Stomach (tissue), 9 donors: ENCODE data around the gene NCOA5. TPM values are rescaled to one million over a fixed set of nuclear protein-coding genes. Genes with fewer than 3 reads are reported as not detected.
"Not testable (repeated sequence)": the region's sequence is repeated elsewhere in the genome, so short reads cannot be mapped to it uniquely, and the experiment has no call there.

Experiments used
- DNase-seq, 2 donors: peaks; one replicate each; pipeline versions ENCODE4 v3.0.0 to v3.0.0-alpha.2; 2013 to 2019
- H3K27ac ChIP-seq, 5 donors: fragments of 200-600 bp in 4 of 5; sonication (generic) in 4 of 5; one replicate each; pipeline ENCODE4 v1.5.1; 2013 to 2019; ENCODE audit warnings: mild to moderate bottlenecking in 1 of 5, moderate library complexity in 1 of 5
- H3K27me3 ChIP-seq, 3 donors: fragments of 200-600 bp; sonication (generic); one replicate each; pipeline ENCODE4 v1.5.1; 2017 to 2019; ENCODE audit warnings: mixed run types in 1 of 3
- H3K36me3 ChIP-seq, 4 donors: fragments of 200-600 bp; sonication (generic); 1 replicate in 3 of 4; 2 replicates in 1 of 4; pipeline ENCODE4 v1.5.1; 2016 to 2019
- H3K4me1 ChIP-seq, 4 donors: fragments of 200-600 bp; sonication (generic); one replicate each; pipeline ENCODE4 v1.5.1; 2016 to 2019
- H3K4me3 ChIP-seq, 4 donors: fragments of 200-600 bp; sonication (generic) in 3 of 4; one replicate each; pipeline ENCODE4 v1.5.1; 2016 to 2019; ENCODE audit warnings: mild to moderate bottlenecking in 1 of 4
- H3K9me3 ChIP-seq, 4 donors: fragments of 200-600 bp; sonication (generic); one replicate each; pipeline ENCODE4 v1.5.1; 2016 to 2019
- CTCF ChIP-seq, 7 experiments: fragments of 450-650 bp in 4 of 7; fragments of 200-600 bp in 3 of 7; sonication (generic) in 3 of 7; IDR thresholded peaks; one replicate each; pipeline ENCODE4 v1.5.1; 2016 to 2019; ENCODE audit warnings: antibody characterized with exemption in 7 of 7, control low read depth in 2 of 7, mild to moderate bottlenecking in 1 of 7
- EP300 ChIP-seq: sonication (generic); formaldehyde crosslinking; IDR thresholded peaks from one replicate; pipeline ENCODE4 v1.6.1; 2017; ENCODE audit warnings: antibody characterized with exemption
- POLR2A ChIP-seq, 4 donors: fragments of 450-650 bp; IDR thresholded peaks; one replicate each; pipeline ENCODE4 v1.6.1; 2016; ENCODE audit warnings: antibody characterized with exemption in 4 of 4, control low read depth in 2 of 4, mild to moderate bottlenecking in 1 of 4, moderate library complexity in 1 of 4
- POLR2AphosphoS5 ChIP-seq, 3 donors: sonication (generic); formaldehyde crosslinking; IDR thresholded peaks; one replicate each; pipeline ENCODE4 v1.6.1; 2016; ENCODE audit warnings: antibody characterized with exemption in 3 of 3
- WGBS, 5 donors: extraction: QIAGEN DNeasy Blood & Tissue Kit in 3 of 5; methylation state at CpG; one replicate each; pipeline versions ENCODE4 v1.1.5 to v1.1.7; 2013 to 2018; 5-methylcytosine and 5-hydroxymethylcytosine counted together
- intact Hi-C: fragments of 100-400 bp; cut with DNase I; formaldehyde crosslinking; loops from one replicate; pipeline ENCODE4 v1.15.1; 2023; ENCODE audit warnings: low total_unique reads
- polyA plus RNA-seq, 3 donors: library from polyadenylated mRNA; stranded (reverse); fragments of 200-250 nt; gene quantifications; one replicate each; pipeline ENCODE4 v1.2.3, GENCODE V29; 2013
- total RNA-seq, 5 donors: library from RNA; depleted of rRNA; stranded (reverse); fragments of >200 nt; gene quantifications; one replicate each; pipeline versions ENCODE4 v1.1.0 to v1.2.3, GENCODE V29; 2014 to 2016
- donor health status: healthy with polysubstance abuse.
- donor health status: Bipolar disorder and iron deficiency.
- donor health status: healthy.

NCOA5 gene
- total and polyA plus RNA-seq, 8 donors: 4.3 to 58.9 (median 11.4) TPM

GRCh38 chr20:46104262-46104661, 14.5 kb upstream of the NCOA5 start:
- no peak for TF ChIP-seq POLR2A (IDR thresholded peaks at IDR 0.05)
- TF ChIP-seq EP300: no peak
- no peak for TF ChIP-seq CTCF (IDR thresholded peaks at IDR 0.05)
- TF ChIP-seq POLR2AphosphoS5 (IDR thresholded peaks at IDR 0.05): no peak
- no peak for DNase-seq

GRCh38 chr20:46102940-46103339, 13.2 kb upstream of the NCOA5 start:
- intact Hi-C loops: no loop called here
- 83 to 93% (median 88%) methylated on average over 3 of the region's 3 CpGs for WGBS, 5 donors
- TF ChIP-seq POLR2AphosphoS5 (IDR thresholded peaks at IDR 0.05) (no peak), POLR2A (IDR thresholded peaks at IDR 0.05) (no peak), EP300 (no peak), CTCF (IDR thresholded peaks at IDR 0.05) (no peak)
- H3K4me1 ChIP-seq: no peaks in the 10 kb centered on the region
- DNase-seq: no peak
- no peak overlapping the region for H3K4me3 ChIP-seq
- peaks cover 0 to 84% (median 17%) of the 10 kb centered on the region in 3 donors for H3K27me3 ChIP-seq
- no peak overlapping the region for H3K27ac ChIP-seq
- no peaks in the 10 kb centered on the region for H3K36me3 ChIP-seq
- H3K9me3 ChIP-seq: peaks cover 0 to 6% (median 0%) of the 10 kb centered on the region in 4 donors

More at GRCh38 chr20:46104262-46104661, 14.5 kb upstream of the NCOA5 start:
- Histone ChIP-seq H3K9me3 (peaks cover 0 to 6% (median 0%) of the 10 kb centered on the region in 4 donors), H3K36me3 (no peaks in the 10 kb centered on the region), H3K27me3 (peaks cover 0 to 80% (median 15%) of the 10 kb centered on the region in 3 donors), H3K27ac (no peak overlapping the region), H3K4me1 (no peaks in the 10 kb centered on the region), H3K4me3 (no peak overlapping the region)
- intact Hi-C loops: no loop called here
- 62 to 83% (median 79%) methylated on average over 2 to 3 of the region's 3 CpGs for WGBS, 5 donors

DNA sequence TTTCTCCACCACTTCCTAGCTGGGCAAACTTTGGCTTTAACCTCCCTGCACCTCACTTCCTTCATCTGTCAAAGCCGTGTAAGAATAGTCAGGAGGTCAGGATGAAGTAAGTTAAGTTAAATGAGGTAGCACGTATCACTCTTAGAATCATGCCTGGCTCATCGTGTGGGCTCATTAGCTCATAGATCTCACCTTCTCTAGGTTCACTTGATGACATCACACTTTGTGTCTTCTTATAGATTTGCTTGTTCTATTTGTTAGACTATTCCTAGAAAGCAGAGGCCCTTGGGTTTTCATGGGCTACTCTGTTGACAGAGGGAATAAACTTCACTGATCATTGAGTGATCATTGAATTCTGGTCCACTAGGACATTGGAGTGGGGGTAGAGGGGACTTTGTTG, 12.2 kb upstream of the NCOA5 start:
- Histone ChIP-seq H3K9me3 (peaks cover 0 to 6% (median 0%) of the 10 kb centered on the region in 4 donors), H3K27me3 (peaks cover 0 to 93% (median 17%) of the 10 kb centered on the region in 3 donors), H3K36me3 (no peaks in the 10 kb centered on the region), H3K4me3 (no peak overlapping the region), H3K27ac (no peak overlapping the region), H3K4me1 (no peaks in the 10 kb centered on the region)
- WGBS, 5 donors: 67 to 90% (median 78%) methylated on average over 3 of the region's 3 CpGs
- no peak for DNase-seq
- intact Hi-C loops: no loop called here
- TF ChIP-seq POLR2AphosphoS5 (IDR thresholded peaks at IDR 0.05): no peak

DNA sequence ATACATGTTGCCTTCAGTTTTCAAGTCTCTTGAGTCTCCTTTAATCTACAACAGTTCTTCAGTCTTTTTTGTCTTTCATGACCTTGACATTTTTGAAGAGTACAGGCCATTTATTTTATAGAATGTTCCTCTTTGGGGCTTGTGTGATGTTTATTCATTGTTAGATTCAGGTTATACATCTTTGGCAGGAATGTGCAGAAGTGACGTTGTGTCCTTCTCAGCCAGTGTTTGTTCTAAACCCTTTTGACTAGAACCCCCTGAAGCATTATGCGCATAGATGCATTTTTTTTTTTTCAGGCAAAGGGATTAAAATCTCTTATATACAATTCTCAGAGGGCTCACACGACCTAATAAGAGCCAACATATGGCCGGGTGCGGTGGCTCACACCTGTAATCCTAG, 11.2 kb upstream of the NCOA5 start:
- peaks cover 0 to 87% (median 17%) of the 10 kb centered on the region in 3 donors for H3K27me3 ChIP-seq
- H3K4me3 ChIP-seq: no peak overlapping the region
- 70 to 78% (median 74%) methylated on average over 5 of the region's 5 CpGs for WGBS, 5 donors
- no peak overlapping the region for H3K27ac ChIP-seq
- intact Hi-C loops: no loop called here
- H3K9me3 ChIP-seq: peaks cover 0 to 6% (median 0%) of the 10 kb centered on the region in 4 donors
- H3K4me1 ChIP-seq: no peaks in the 10 kb centered on the region
- TF ChIP-seq CTCF (IDR thresholded peaks at IDR 0.05) (no peak), POLR2AphosphoS5 (IDR thresholded peaks at IDR 0.05) (no peak), EP300 (no peak), POLR2A (IDR thresholded peaks at IDR 0.05) (no peak)
- DNase-seq: no peak
- no peaks in the 10 kb centered on the region for H3K36me3 ChIP-seq

DNA sequence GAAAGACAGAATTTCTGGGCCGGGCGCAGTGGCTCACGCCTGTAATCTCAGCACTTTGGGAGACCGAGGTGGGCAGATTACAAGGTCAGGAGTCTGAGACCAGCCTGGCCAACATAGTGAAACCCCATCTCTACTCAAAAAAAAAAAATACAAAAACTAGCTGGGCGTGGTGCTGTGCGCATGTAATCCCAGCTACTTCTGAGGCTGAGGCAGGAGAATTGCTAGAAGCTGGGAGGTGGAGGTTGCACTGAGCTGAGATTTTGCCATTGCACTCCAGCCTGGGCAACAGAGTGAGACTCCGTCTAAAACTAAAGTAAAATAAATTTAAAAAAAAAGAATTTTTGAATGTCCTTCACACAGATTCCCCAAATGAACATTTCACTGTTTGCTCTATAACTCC, 10.7 kb upstream of the NCOA5 start:
- DNase-seq, H3K4me1 ChIP-seq, intact Hi-C loops, H3K36me3 ChIP-seq, H3K27ac ChIP-seq, H3K9me3 ChIP-seq, H3K4me3 ChIP-seq: not testable (repeated sequence)
- H3K27me3 ChIP-seq: peaks cover 0 to 85% (median 17%) of the 10 kb centered on the region in 3 donors
- WGBS, 5 donors: 80 to 88% (median 82%) methylated on average over 7 of the region's 7 CpGs
